WI38 (cell line): ENCODE results near the gene RO60.
"Not testable (repeated sequence)": the region's sequence is repeated elsewhere in the genome, so short reads cannot be mapped to it uniquely, and the experiment has no call there.

Experiments used
- H3K4me3 ChIP-seq: 2 replicates; pipeline ENCODE4 v1.5.1; 2011; ENCODE audit warnings: low read depth, mild to moderate bottlenecking, control low read depth, low read length
- CTCF ChIP-seq: IDR thresholded peaks from 2 replicates; pipeline ENCODE4 v1.5.1; 2012; ENCODE audit warnings: low read depth, mild to moderate bottlenecking, control low read depth, low read length

RO60 gene

GRCh38 chr1:193042766-193043691 lies 16.4 kb upstream of the RO60 start:
- no peak overlapping the region for H3K4me3 ChIP-seq
- no peak for TF ChIP-seq CTCF

GRCh38 chr1:193048913-193049312 lies 10.5 kb upstream of the RO60 start:
- H3K4me3 ChIP-seq, result not testable (repeated sequence)

GRCh38 chr1:193054169-193054675 lies 5.2 kb upstream of the RO60 start:
- no peak for TF ChIP-seq CTCF
- no peak overlapping the region for H3K4me3 ChIP-seq

GRCh38 chr1:193058529-193059281 lies 707 bp upstream of the RO60 start:
- TF ChIP-seq CTCF, result no peak
- H3K4me3 ChIP-seq, result peak overlapping the region; percentile 93

GRCh38 chr1:193060115-193060403 lies 647 bp downstream of the RO60 start:
- no peak for TF ChIP-seq CTCF
- peak overlapping the region; percentile 93 for H3K4me3 ChIP-seq

- no peak for TF ChIP-seq CTCF
- H3K4me3 ChIP-seq, result peak overlapping the region; percentile 93
Observed at GRCh38 chr1:193060406-193060805, 994 bp downstream of the RO60 start.

GRCh38 chr1:193060938-193061337 lies 1.5 kb downstream of the RO60 start:
- peak overlapping the region; percentile 93 for H3K4me3 ChIP-seq
- no peak for TF ChIP-seq CTCF
